ENCODE data around the gene RNF152.

GRCh38 chr18:61791031-61791430 lies 101.8 kb downstream of the RNF152 start:
- no peak for TF ChIP-seq POLR2AphosphoS5 (IDR thresholded peaks at IDR 0.05)
- TF ChIP-seq CTCF (IDR thresholded peaks at IDR 0.05): no peak

Measured in sigmoid colon (tissue), 4 donors.